Motor neuron (in vitro differentiated cells): Measurements from ENCODE around the gene ART3. TPM values are rescaled to one million over a fixed set of nuclear protein-coding genes. Genes with fewer than 3 reads are reported as not detected.
A peak's percentile ranks its signal among the peaks of the same experiment; 100 is the strongest.

ENCODE experiments used
- ATAC-seq, 8 experiments: fragments of 200-7000 bp; cut with Tn5 transposase; replicated peaks in 6 of 8; 2 replicates each; pipeline ENCODE4 v1.8.0; 2021; ENCODE audit warnings: mild to moderate bottlenecking in 8 of 8, moderate library complexity in 8 of 8
- H3K27ac ChIP-seq, 2 donors: fragments of 250-450 bp; sonication (Bioruptor Pico); 2 replicates each; pipeline ENCODE4 v1.9.0; 2021; ENCODE audit warnings: antibody characterized with exemption in 2 of 2, mild to moderate bottlenecking in 2 of 2, moderate library complexity in 1 of 2
- H3K4me1 ChIP-seq, 2 donors: fragments of 250-450 bp; sonication (Bioruptor Pico); replicated peaks in 1 of 2; 2 replicates each; pipeline ENCODE4 v1.6.1; 2021; ENCODE audit warnings: antibody characterized with exemption in 2 of 2, mild to moderate bottlenecking in 2 of 2, moderate library complexity in 1 of 2
- H3K4me3 ChIP-seq, 5 donors: fragments of 250-450 bp; sonication (Bioruptor Pico); 2 replicates each; pipeline ENCODE4 v1.9.0; 2021; ENCODE audit warnings: antibody characterized with exemption in 5 of 5, mild to moderate bottlenecking in 5 of 5, moderate library complexity in 4 of 5
- WGBS, 10 experiments: fragments of 450-650 bp; shearing (Covaris generic); methylation state at CpG; one replicate each; pipeline ENCODE4 v1.0.0; 2022; 5-methylcytosine and 5-hydroxymethylcytosine counted together
- in situ Hi-C, 9 experiments: fragments of 400-800 bp; cut with MboI; loops; one replicate each; pipeline ENCODE4 v1.15.0; 2021; ENCODE audit warnings: low sequenced_read_pairs in 9 of 9, low pct_unique_long_range_greater_than_20kb in 2 of 9; ENCODE audit not compliant: unreplicated experiment in 9 of 9
- total RNA-seq, 8 experiments: library from RNA; unstranded; fragments of 300-600 nt; gene quantifications; 2 replicates each; pipeline versions ENCODE4 v1.2.3 to v1.2.4, GENCODE V29; 2022

Gene ART3
- total RNA-seq, 8 experiments from 2014 or later: 0.32 to 65.1 (median 0.78) TPM

- no peak overlapping the region for H3K27ac ChIP-seq
- H3K4me3 ChIP-seq: no peak overlapping the region
- in situ Hi-C loops: loop anchor here in 2 of 9 experiments (10.0 to 25.0 kb wide), 2 partner anchors 83 to 91 kb away; partner anchors contain the start of gene SDAD1 (in 2 of the 2)
- WGBS, 10 experiments: 34 to 89% (median 75%) methylated on average over 1 to 4 of the region's 4 CpGs
- no peak for ATAC-seq
- H3K4me1 ChIP-seq: peaks cover 0 to 2% of the 10 kb centered on the region in 2 donors
Measured at GRCh38 chr4:76078033-76078613, 3.6 kb downstream of the ART3 start.

GRCh38 chr4:76083386-76083988, 9.0 kb downstream of the ART3 start:
- H3K4me1 ChIP-seq: peaks cover 0 to 15% of the 10 kb centered on the region in 2 donors
- peak overlapping the region in 1 of 2 donors; percentile 72 for H3K27ac ChIP-seq
- ATAC-seq: peak in 5 of 8 experiments; percentile 28 to 85 (median 73)
- WGBS, 10 experiments: 46 to 88% (median 71%) methylated on average over 1 to 3 of the region's 3 CpGs; no CpG with 5 or more reads in 1 of the 10 experiments
- no peak overlapping the region for H3K4me3 ChIP-seq
- in situ Hi-C loops: loop anchor here in 1 of 9 experiments (25.0 kb wide), 1 partner anchor 96 kb away; the partner anchor contains the start of gene SDAD1

DNA sequence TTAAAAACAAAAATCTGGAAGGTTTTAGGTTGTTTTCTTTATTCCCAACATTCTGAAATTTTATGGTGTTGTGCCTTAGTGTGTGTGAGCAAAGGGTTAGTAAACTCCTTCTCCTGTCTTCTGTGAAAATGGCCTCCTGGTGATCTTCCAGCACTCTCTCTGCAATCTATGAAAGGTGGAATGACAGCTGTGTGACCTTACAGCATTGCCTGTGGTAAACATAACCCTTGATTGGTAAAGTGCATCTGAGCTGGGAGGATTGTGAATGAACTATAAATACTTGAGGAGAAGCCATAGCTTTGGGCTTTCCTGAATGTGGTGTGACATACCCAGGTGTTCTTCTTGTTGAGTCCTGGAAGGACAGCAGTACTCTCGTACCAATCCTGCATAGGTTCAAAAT, 10.0 kb downstream of the ART3 start:
- WGBS, 10 experiments: 56 to 100% (median 80%) methylated on average over 1 of the region's 1 CpG; no CpG with 5 or more reads in 5 of the 10 experiments
- ATAC-seq: no peak
- H3K4me1 ChIP-seq: peaks cover 0 to 15% of the 10 kb centered on the region in 2 donors
- no peak overlapping the region for H3K27ac ChIP-seq
- no peak overlapping the region for H3K4me3 ChIP-seq
- in situ Hi-C loops: loop anchor here in 1 of 9 experiments (25.0 kb wide), 1 partner anchor 97 kb away; the partner anchor contains the start of gene SDAD1

DNA sequence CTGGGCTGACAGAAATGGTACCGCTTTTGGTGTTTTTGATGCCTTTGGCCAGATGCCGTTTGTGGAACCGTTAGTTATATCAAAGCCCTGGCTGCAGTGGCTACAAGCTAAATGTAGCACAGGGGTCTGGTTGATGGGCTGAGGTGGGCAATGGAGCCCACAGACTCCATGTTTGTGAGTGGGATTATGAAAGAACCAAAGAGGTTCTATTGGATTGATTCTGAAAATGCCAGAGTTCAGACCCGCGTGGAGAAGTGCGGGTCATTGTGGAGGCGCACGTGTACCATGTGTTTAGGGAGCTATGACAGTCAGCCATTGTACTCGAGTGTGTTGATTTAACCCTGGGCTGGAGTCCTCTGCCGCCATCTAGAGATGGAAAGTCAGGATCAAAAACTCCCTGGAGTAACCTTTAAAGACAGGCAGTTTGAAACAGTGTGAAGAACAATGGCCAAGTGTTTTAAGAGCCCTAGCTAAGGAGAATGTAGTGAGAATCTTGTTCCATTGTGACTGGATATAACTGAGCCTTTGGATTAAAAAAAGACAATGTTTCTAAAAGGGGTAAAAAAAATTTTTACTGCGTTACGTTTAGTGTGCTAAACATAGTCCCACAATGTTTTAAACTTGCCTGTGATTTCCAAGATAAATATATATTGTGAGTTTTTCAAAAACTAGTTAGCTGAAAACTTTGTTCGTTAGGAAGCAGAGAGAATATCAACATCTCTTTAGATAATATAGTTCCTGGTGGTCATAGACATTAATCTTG, 12.7 kb downstream of the ART3 start:
- peak; percentile 80 to 98 (median 84) for ATAC-seq
- Histone ChIP-seq H3K27ac (no peak overlapping the region), H3K4me3 (no peak overlapping the region), H3K4me1 (peaks cover 0 to 15% of the 10 kb centered on the region in 2 donors)
- in situ Hi-C loops: loop anchor here in 1 of 9 experiments (25.0 kb wide), 1 partner anchor 100 kb away; the partner anchor contains the start of gene SDAD1
- 20 to 86% (median 52%) methylated on average over 1 to 12 of the region's 13 CpGs for WGBS, 10 experiments

GRCh38 chr4:76088719-76089118, 14.2 kb downstream of the ART3 start:
- Histone ChIP-seq H3K4me1 (peaks cover 0 to 12% of the 10 kb centered on the region in 2 donors), H3K27ac (no peak overlapping the region), H3K4me3 (no peak overlapping the region)
- 64 to 100% (median 90%) methylated on average over 1 to 2 of the region's 2 CpGs; no CpG with 5 or more reads in 2 of the 10 experiments for WGBS, 10 experiments
- in situ Hi-C loops: loop anchor here in 1 of 9 experiments (25.0 kb wide), 1 partner anchor 101 kb away; the partner anchor contains the start of gene SDAD1
- no peak for ATAC-seq

DNA sequence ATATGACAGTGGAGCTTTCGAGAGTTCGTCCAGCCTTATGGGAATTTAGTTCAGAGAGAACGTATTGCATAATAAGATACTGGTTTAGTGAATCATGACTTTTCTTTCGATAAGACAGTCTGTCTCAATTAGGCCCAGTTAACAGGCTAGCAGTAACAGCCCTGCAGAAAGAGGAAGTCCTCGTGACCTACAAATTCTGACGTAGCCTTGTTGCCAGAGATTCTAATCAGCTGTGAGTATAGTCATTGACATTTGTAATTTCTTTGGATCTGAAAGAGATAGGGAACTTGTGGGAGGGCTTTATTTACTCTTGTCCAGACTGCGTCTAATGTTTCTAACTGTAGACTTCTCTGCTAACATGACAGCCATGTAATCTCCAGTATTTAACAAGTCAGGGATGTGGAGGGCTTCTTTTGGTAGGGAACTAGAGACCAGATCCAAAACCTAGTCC, 15.8 kb downstream of the ART3 start:
- peak in 4 of 8 experiments; percentile 21 to 85 (median 55) for ATAC-seq
- in situ Hi-C loops: loop anchor here in 1 of 9 experiments (25.0 kb wide), 1 partner anchor 103 kb away; the partner anchor contains the start of gene SDAD1
- WGBS, 10 experiments: 27 to 100% (median 86%) methylated on average over 1 to 7 of the region's 7 CpGs
- Histone ChIP-seq H3K4me1 (peaks cover 0 to 3% of the 10 kb centered on the region in 2 donors), H3K4me3 (no peak overlapping the region), H3K27ac (no peak overlapping the region)

DNA sequence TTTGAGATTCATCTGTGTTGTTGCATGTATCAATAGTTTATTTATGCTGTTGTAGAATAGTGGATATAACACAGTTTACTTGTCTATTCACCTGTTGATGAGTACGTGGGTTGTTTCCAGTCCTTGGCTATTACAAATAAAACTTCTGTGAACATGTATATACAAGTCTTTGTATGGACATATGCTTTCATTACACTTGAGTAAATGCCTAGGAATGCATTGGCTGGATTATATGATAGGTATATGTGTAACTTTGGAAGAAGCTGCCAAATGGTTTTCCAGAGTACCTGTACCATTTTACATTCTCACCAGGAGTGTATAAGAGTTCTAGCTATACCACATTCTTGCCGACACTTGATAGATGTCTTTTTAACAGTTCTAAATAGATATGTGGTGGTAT, 16.5 kb downstream of the ART3 start:
- 40 to 100% (median 69%) methylated on average over 1 to 2 of the region's 2 CpGs; no CpG with 5 or more reads in 2 of the 10 experiments for WGBS, 10 experiments
- in situ Hi-C loops: loop anchor here in 1 of 9 experiments (25.0 kb wide), 1 partner anchor 104 kb away; the partner anchor contains the start of gene SDAD1
- Histone ChIP-seq H3K4me1 (peaks cover 0 to 3% of the 10 kb centered on the region in 2 donors), H3K27ac (no peak overlapping the region), H3K4me3 (no peak overlapping the region)
- ATAC-seq: no peak

GRCh38 chr4:76095568-76095967, 21.1 kb downstream of the ART3 start:
- no peaks in the 10 kb centered on the region for H3K4me1 ChIP-seq
- no peak overlapping the region for H3K27ac ChIP-seq
- peak in 1 of 8 experiments; percentile 63 for ATAC-seq
- in situ Hi-C loops: loop anchor here in 1 of 9 experiments (25.0 kb wide), 1 partner anchor 108 kb away; the partner anchor contains the start of gene SDAD1
- H3K4me3 ChIP-seq: no peak overlapping the region

- ATAC-seq: no peak
- in situ Hi-C loops: loop anchor here in 1 of 9 experiments (25.0 kb wide), 1 partner anchor 109 kb away; the partner anchor contains the start of gene SDAD1
- Histone ChIP-seq H3K4me3 (no peak overlapping the region), H3K4me1 (no peaks in the 10 kb centered on the region), H3K27ac (no peak overlapping the region)
- whole genome bisulfite sequencing, 10 experiments: 80 to 100% (median 94%) methylated on average over 1 to 3 of the region's 3 CpGs; no CpG with 5 or more reads in 4 of the 10 experiments
Measured at GRCh38 chr4:76096076-76096475, 21.6 kb downstream of the ART3 start.

DNA sequence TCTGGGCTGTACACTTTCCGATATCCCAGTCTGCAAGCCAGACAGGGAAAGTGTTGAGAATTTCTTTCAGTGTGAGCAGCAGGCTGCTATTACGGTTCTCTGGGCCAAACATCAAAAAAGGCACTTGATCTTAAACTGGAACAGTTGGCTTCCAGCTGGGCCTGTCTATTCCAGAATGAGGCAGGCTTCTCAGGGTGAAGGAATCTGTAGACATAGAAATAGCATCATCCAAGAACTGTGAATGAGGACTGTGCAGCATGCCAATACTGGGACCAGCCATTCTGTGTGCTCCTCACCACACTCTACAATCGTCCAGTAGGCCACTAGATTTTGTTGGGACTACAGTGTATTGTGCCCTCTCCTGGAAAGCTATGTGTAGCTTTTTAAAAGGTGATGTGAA, 31.1 kb downstream of the ART3 start:
- ATAC-seq: peak in 1 of 8 experiments; percentile 61
- Histone ChIP-seq H3K27ac (no peak overlapping the region), H3K4me1 (no peaks in the 10 kb centered on the region), H3K4me3 (no peak overlapping the region)
- in situ Hi-C loops: no loop called here
- WGBS, 10 experiments: 25 to 86% (median 50%) methylated on average over 1 to 3 of the region's 3 CpGs; no CpG with 5 or more reads in 1 of the 10 experiments

DNA sequence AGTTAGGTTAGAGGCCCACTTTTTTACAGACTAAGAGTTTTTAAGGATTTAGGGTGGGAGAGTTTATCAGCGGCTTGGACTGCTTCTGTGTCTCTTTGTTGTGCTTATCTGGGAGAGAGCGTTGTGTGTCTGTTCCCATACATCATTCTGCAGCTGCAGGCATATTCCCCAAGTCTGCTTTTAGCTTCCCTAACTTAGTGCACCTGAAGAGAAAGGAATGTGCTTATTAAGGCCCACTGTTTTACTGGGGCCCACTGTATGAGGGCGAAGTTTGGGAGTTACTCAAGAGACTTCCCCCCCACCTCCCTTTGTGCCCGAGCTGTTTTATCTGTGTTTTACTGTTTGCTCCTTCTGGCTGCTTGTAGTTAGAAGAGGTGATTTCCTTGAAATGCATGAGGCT, 31.9 kb downstream of the ART3 start:
- Histone ChIP-seq H3K4me1 (no peaks in the 10 kb centered on the region), H3K27ac (no peak overlapping the region), H3K4me3 (no peak overlapping the region)
- no peak for ATAC-seq
- in situ Hi-C loops: no loop called here
- 43 to 100% (median 53%) methylated on average over 1 to 4 of the region's 4 CpGs; no CpG with 5 or more reads in 4 of the 10 experiments for WGBS, 10 experiments

- Histone ChIP-seq H3K27ac (no peak overlapping the region), H3K4me3 (no peak overlapping the region), H3K4me1 (no peaks in the 10 kb centered on the region)
- WGBS, 10 experiments: 23 to 95% (median 63%) methylated on average over 1 to 5 of the region's 5 CpGs
- peak in 2 of 8 experiments; percentile 16 to 65 for ATAC-seq
- in situ Hi-C loops: no loop called here
Measured at GRCh38 chr4:76108467-76109181, 34.1 kb downstream of the ART3 start.
